Mesendoderm (in vitro differentiated cells): ENCODE data around the gene BCL2.

Experiments used
- DNase-seq: peaks from one replicate; pipeline ENCODE4 v3.0.0; 2013
- H2AK5ac ChIP-seq: 2 replicates; pipeline ENCODE4 v1.6.1; 2013; ENCODE audit warnings: low read length, inconsistent platforms
- H2BK120ac ChIP-seq: 2 replicates; pipeline ENCODE4 v1.6.1; 2013; ENCODE audit warnings: low read depth, mild to moderate bottlenecking, low read length, moderate library complexity, mixed read lengths
- H2BK15ac ChIP-seq: replicated peaks from 2 replicates; pipeline ENCODE4 v1.6.1; 2013; ENCODE audit warnings: low read depth, mild to moderate bottlenecking, moderate library complexity
- H2BK5ac ChIP-seq: 2 replicates; pipeline ENCODE4 v1.6.1; 2013; ENCODE audit warnings: low read length, inconsistent platforms
- H3K18ac ChIP-seq: 2 replicates; pipeline ENCODE4 v1.6.1; 2013; ENCODE audit warnings: mild to moderate bottlenecking, low read length, mixed read lengths
- H3K23ac ChIP-seq: one replicate; pipeline ENCODE4 v1.6.1; 2013; ENCODE audit warnings: low read length
- H3K27ac ChIP-seq: 2 replicates; pipeline ENCODE4 v1.5.1; 2013; ENCODE audit warnings: low read depth, mild to moderate bottlenecking, inconsistent platforms, low read length, moderate library complexity
- H3K27me3 ChIP-seq: 2 replicates; pipeline ENCODE4 v1.6.1; 2013; ENCODE audit warnings: low read length, control low read depth, mild to moderate bottlenecking, inconsistent platforms; ENCODE audit not compliant: insufficient read depth, poor library complexity
- H3K36me3 ChIP-seq: 2 replicates; pipeline ENCODE4 v1.6.1; 2013; ENCODE audit warnings: low read length, inconsistent platforms; ENCODE audit not compliant: control insufficient read depth, insufficient read depth
- H3K4ac ChIP-seq: one replicate; pipeline ENCODE4 v1.6.1; 2013; ENCODE audit warnings: low read depth, mild to moderate bottlenecking, low read length, moderate library complexity
- H3K4me1 ChIP-seq: 2 replicates; pipeline ENCODE4 v1.6.1; 2013; ENCODE audit warnings: low read depth, low read length, inconsistent platforms; ENCODE audit not compliant: control insufficient read depth
- H3K4me2 ChIP-seq: 2 replicates; pipeline ENCODE4 v1.6.1; 2013; ENCODE audit warnings: low read length
- H3K4me3 ChIP-seq: 2 replicates; pipeline ENCODE4 v1.5.1; 2013; ENCODE audit warnings: mild to moderate bottlenecking, low read length
- H3K56ac ChIP-seq: one replicate; pipeline ENCODE4 v1.6.1; 2013; ENCODE audit warnings: low read length
- H3K79me1 ChIP-seq: 2 replicates; pipeline ENCODE4 v1.6.1; 2013; ENCODE audit warnings: low read length, inconsistent platforms
- H3K79me2 ChIP-seq: 2 replicates; pipeline ENCODE4 v1.6.1; 2013; ENCODE audit warnings: mild to moderate bottlenecking, low read length; ENCODE audit not compliant: control insufficient read depth, insufficient read depth
- H3K9ac ChIP-seq: 2 replicates; pipeline ENCODE4 v1.6.1; 2013; ENCODE audit warnings: low read length, inconsistent platforms
- H4K5ac ChIP-seq: one replicate; pipeline ENCODE4 v1.6.1; 2013; ENCODE audit warnings: low read length
- H4K8ac ChIP-seq: one replicate; pipeline ENCODE4 v1.6.1; 2013; ENCODE audit warnings: low read depth, mild to moderate bottlenecking, control low read depth, low read length, moderate library complexity
- WGBS: extraction: QIAGEN DNeasy Blood & Tissue Kit; methylation state at CpG from one replicate; pipeline ENCODE4 v1.1.7; 2013; ENCODE audit warnings: low lambda C conversion rate, missing lambda C conversion rate; ENCODE audit not compliant: insufficient coverage; ENCODE audit errors: extremely low coverage; 5-methylcytosine and 5-hydroxymethylcytosine counted together

The BCL2 gene

GRCh38 chr18:63145166-63145850 is 174.3 kb downstream of the BCL2 start:
- H3K4ac ChIP-seq: no peak overlapping the region
- no peak overlapping the region for H3K4me2 ChIP-seq
- no peak overlapping the region for H2BK5ac ChIP-seq
- H2BK15ac ChIP-seq: no peak overlapping the region
- H3K23ac ChIP-seq: no peak overlapping the region
- no peak overlapping the region for H4K5ac ChIP-seq
- no peaks in the 10 kb centered on the region for H3K79me2 ChIP-seq
- no peak overlapping the region for H3K9ac ChIP-seq
- H3K4me1 ChIP-seq: no peaks in the 10 kb centered on the region
- no peaks in the 10 kb centered on the region for H3K79me1 ChIP-seq
- H3K4me3 ChIP-seq: no peak overlapping the region
- H3K36me3 ChIP-seq: no peaks in the 10 kb centered on the region
- H3K18ac ChIP-seq: no peak overlapping the region
- no peak overlapping the region for H3K27ac ChIP-seq
- no peak overlapping the region for H3K56ac ChIP-seq
- no peak overlapping the region for H2AK5ac ChIP-seq
- no CpG with 5 or more reads among the region's 8 CpGs for WGBS
- no peak overlapping the region for H4K8ac ChIP-seq
- no peaks in the 10 kb centered on the region for H3K27me3 ChIP-seq
- no peak for DNase-seq
- no peak overlapping the region for H2BK120ac ChIP-seq

DNA sequence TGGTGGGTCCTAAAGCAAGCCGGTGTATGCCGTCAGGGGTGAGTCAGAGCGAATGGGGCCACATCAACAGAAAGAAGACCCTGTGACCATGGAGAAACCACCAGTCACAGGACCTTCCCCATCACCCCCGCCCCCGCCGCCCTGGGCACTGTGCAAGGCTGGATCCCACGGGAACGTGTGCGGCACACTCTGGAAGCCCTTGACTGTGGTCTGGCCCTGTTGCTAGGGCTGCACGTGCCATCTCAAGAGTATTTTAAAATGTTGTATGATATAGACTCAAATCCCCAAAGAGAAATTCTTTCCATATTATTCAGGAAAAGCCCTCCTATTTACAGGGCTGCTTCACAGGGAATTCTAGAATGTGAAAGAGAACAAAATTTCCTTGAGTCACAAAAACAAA is 174.8 kb downstream of the BCL2 start:
- H4K8ac ChIP-seq: no peak overlapping the region
- no peak overlapping the region for H3K4me2 ChIP-seq
- no CpG with 5 or more reads among the region's 10 CpGs for WGBS
- no peak overlapping the region for H4K5ac ChIP-seq
- no peak overlapping the region for H3K23ac ChIP-seq
- H2BK15ac ChIP-seq: no peak overlapping the region
- no peak overlapping the region for H3K56ac ChIP-seq
- no peak overlapping the region for H3K9ac ChIP-seq
- no peaks in the 10 kb centered on the region for H3K4me1 ChIP-seq
- no peak overlapping the region for H3K4me3 ChIP-seq
- H3K4ac ChIP-seq: no peak overlapping the region
- no peak overlapping the region for H2BK120ac ChIP-seq
- H3K27me3 ChIP-seq: no peaks in the 10 kb centered on the region
- no peak overlapping the region for H3K27ac ChIP-seq
- no peak for DNase-seq
- no peaks in the 10 kb centered on the region for H3K79me1 ChIP-seq
- H2BK5ac ChIP-seq: no peak overlapping the region
- H3K79me2 ChIP-seq: no peaks in the 10 kb centered on the region
- no peak overlapping the region for H3K18ac ChIP-seq
- H3K36me3 ChIP-seq: no peaks in the 10 kb centered on the region
- no peak overlapping the region for H2AK5ac ChIP-seq

GRCh38 chr18:63143330-63143771 is 176.2 kb downstream of the BCL2 start:
- Histone ChIP-seq H3K9ac (no peak overlapping the region), H4K8ac (no peak overlapping the region), H2AK5ac (no peak overlapping the region), H3K79me2 (no peaks in the 10 kb centered on the region), H2BK15ac (no peak overlapping the region), H3K56ac (no peak overlapping the region), H3K27me3 (no peaks in the 10 kb centered on the region), H3K4ac (no peak overlapping the region), H3K4me1 (no peaks in the 10 kb centered on the region), H3K4me2 (no peak overlapping the region), H3K4me3 (no peak overlapping the region), H3K79me1 (no peaks in the 10 kb centered on the region), H3K27ac (no peak overlapping the region), H2BK5ac (no peak overlapping the region), H3K23ac (no peak overlapping the region), H3K18ac (no peak overlapping the region), H2BK120ac (no peak overlapping the region), H4K5ac (no peak overlapping the region), H3K36me3 (no peaks in the 10 kb centered on the region)
- WGBS: no CpG with 5 or more reads among the region's 11 CpGs
- no peak for DNase-seq

DNA sequence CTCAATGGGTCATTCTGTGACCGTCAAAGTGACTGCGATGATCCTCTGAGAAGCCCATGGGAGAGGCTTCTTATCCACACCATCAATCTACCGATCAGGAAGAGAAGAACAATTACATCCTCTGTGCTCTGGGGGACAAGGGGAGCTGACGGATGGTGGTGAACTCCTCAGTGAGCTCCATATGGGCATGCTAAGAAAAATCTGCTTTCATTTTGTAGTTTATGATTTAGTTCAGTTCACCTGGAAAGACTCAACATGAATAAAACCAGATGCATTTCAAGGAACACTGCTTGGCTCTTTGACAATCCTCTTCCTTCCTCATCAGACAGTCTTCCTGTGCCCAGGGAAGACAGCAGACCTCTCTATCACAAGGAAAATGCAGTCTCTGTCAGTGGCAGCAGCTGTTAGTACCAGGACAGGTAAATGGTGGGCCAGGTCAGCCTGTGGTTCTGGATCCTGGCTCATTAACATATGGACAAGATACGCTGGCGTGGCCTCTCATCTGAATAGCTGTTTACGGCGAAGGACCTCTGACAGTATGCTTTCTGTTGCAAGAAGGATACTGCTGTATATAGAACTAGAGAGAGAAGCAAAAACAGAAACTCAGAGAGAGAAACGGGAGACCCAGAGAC is 176.9 kb downstream of the BCL2 start:
- Histone ChIP-seq H3K4me3 (no peak overlapping the region), H2BK5ac (no peak overlapping the region), H3K18ac (no peak overlapping the region), H2AK5ac (no peak overlapping the region), H3K79me2 (no peaks in the 10 kb centered on the region), H3K27ac (no peak overlapping the region), H3K23ac (no peak overlapping the region), H3K79me1 (no peaks in the 10 kb centered on the region), H4K8ac (no peak overlapping the region), H3K9ac (no peak overlapping the region), H3K4ac (no peak overlapping the region), H2BK120ac (no peak overlapping the region), H3K56ac (peak overlapping the region; percentile 22), H3K4me1 (no peaks in the 10 kb centered on the region), H4K5ac (no peak overlapping the region), H3K36me3 (no peaks in the 10 kb centered on the region), H3K4me2 (no peak overlapping the region), H2BK15ac (no peak overlapping the region), H3K27me3 (no peaks in the 10 kb centered on the region)
- WGBS: no CpG with 5 or more reads among the region's 9 CpGs
- DNase-seq: no peak

- Histone ChIP-seq H3K79me2 (no peaks in the 10 kb centered on the region), H3K4me2 (no peak overlapping the region), H3K9ac (no peak overlapping the region), H3K18ac (no peak overlapping the region), H3K27me3 (no peaks in the 10 kb centered on the region), H3K4ac (no peak overlapping the region), H3K36me3 (no peaks in the 10 kb centered on the region), H3K23ac (no peak overlapping the region), H2BK120ac (no peak overlapping the region), H3K4me3 (no peak overlapping the region), H3K79me1 (no peaks in the 10 kb centered on the region), H4K5ac (no peak overlapping the region), H4K8ac (no peak overlapping the region), H3K56ac (no peak overlapping the region), H3K27ac (no peak overlapping the region), H2BK15ac (no peak overlapping the region), H2BK5ac (no peak overlapping the region), H3K4me1 (no peaks in the 10 kb centered on the region), H2AK5ac (no peak overlapping the region)
- WGBS: no CpG with 5 or more reads among the region's 10 CpGs
- no peak for DNase-seq
Measured at GRCh38 chr18:63141778-63142176, 177.8 kb downstream of the BCL2 start.
